ENCODE data around the gene SIX2.

Gene SIX2

DNA sequence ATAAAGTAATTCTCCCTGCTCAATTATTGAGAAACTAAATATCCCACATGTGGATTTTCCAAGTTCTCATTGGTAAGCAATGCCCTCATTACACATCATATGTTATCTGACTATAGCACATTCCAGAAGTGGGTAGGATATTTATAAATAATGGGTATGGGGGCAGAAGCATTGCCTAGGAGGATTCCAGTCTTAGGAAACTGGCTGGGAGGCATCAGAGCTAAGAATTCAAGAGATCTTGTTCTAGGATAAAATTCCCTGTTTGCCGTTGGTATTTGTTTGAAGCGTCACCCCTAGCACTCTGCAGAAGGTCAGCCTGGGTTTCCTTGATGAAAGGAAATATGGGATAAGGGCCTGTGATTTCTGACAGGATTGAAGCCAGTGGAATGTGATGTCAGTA lies 20.1 kb downstream of the SIX2 start:
- no peak overlapping the region for H3K27ac ChIP-seq
- DNase-seq (ENCODE audit: low spot score): no peak
- CTCF ChIA-PET: no interaction called here
- TF ChIP-seq, protein P1, sequence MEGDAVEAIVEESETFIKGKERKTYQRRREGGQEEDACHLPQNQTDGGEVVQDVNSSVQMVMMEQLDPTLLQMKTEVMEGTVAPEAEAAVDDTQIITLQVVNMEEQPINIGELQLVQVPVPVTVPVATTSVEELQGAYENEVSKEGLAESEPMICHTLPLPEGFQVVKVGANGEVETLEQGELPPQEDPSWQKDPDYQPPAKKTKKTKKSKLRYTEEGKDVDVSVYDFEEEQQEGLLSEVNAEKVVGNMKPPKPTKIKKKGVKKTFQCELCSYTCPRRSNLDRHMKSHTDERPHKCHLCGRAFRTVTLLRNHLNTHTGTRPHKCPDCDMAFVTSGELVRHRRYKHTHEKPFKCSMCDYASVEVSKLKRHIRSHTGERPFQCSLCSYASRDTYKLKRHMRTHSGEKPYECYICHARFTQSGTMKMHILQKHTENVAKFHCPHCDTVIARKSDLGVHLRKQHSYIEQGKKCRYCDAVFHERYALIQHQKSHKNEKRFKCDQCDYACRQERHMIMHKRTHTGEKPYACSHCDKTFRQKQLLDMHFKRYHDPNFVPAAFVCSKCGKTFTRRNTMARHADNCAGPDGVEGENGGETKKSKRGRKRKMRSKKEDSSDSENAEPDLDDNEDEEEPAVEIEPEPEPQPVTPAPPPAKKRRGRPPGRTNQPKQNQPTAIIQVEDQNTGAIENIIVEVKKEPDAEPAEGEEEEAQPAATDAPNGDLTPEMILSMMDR (conservative IDR thresholded peaks at IDR 0.05; ENCODE audit: low read depth): no peak
- POLR2A ChIA-PET (ENCODE audit: low non-redundant PET): no interaction called here

DNA sequence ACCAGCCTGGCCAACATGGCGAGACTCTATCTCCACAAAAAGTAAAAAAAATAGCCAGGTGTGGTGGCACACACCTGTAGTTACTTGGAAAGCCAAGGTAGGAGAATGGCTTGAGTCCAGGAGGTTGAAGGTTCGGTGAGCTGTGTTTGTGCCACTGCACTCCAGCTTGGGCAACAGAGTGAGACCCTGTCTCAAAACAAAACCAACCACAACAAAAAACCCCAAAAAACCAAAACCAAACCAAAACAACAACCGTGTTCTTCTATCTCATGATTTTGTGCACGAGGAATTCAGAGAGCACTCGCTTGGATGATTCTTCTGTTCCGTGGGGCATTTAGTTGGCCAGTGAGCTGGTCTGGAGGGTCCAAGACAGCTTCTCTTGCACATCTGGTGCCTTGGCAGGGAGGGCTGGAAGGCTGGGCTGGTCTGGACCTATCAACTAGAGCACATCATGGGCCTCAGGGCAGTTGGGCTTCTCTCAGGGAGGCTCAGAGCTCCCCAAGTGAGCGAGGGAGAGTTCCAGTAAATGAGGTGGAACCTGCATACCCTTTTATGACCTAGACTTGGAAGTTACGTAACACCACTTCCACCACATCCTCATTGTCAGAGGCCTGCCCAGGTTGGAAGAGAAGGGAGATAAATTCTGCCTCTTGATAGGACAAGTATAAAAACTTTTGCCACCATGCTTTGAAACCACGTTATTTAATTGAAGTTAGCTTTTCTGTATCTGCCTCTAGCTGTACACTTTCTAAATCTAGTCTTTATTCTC lies 25.2 kb downstream of the SIX2 start:
- POLR2A ChIA-PET (ENCODE audit: low non-redundant PET): no interaction called here
- DNase-seq (ENCODE audit: low spot score): no peak
- TF ChIP-seq, protein P1 (conservative IDR thresholded peaks at IDR 0.05; ENCODE audit: low read depth): no peak
- H3K27ac ChIP-seq: no peak overlapping the region
- CTCF ChIA-PET: interaction anchor here (0.6 to 2.0 kb wide), 4 partner anchors 10 to 510 kb away, joined by 3 to 5 read pairs (median 4); no protein-coding TSS in a partner anchor

DNA sequence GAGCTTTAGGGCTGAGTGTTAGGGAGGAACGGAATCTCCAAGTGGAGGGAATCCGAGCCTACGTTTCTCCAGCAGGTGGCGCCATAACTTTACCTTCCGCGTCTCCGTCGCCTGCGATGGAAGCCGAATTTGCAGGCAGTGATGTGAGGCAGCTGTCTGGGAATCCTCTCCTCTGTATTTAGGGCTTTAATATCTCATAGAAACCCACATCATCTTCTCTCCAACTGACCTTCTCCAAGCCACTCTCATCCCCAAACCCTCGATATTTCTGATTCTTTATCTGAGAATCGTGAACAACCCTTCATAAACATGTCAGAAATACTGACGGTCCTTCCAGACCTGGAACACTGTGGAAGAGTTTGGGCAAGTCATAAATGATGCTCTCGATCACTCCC lies 27.5 kb downstream of the SIX2 start:
- peak; percentile 72 for DNase-seq (ENCODE audit: low spot score)
- TF ChIP-seq, protein P1 (conservative IDR thresholded peaks at IDR 0.05; ENCODE audit: low read depth): peak; percentile 80
- POLR2A ChIA-PET (ENCODE audit: low non-redundant PET): no interaction called here
- H3K27ac ChIP-seq: no peak overlapping the region
- CTCF ChIA-PET: interaction anchor here (0.5 to 1.8 kb wide), 30 partner anchors 8 to 938 kb away, joined by 3 to 32 read pairs (median 4); partner anchors contain the start of gene SRBD1

DNA sequence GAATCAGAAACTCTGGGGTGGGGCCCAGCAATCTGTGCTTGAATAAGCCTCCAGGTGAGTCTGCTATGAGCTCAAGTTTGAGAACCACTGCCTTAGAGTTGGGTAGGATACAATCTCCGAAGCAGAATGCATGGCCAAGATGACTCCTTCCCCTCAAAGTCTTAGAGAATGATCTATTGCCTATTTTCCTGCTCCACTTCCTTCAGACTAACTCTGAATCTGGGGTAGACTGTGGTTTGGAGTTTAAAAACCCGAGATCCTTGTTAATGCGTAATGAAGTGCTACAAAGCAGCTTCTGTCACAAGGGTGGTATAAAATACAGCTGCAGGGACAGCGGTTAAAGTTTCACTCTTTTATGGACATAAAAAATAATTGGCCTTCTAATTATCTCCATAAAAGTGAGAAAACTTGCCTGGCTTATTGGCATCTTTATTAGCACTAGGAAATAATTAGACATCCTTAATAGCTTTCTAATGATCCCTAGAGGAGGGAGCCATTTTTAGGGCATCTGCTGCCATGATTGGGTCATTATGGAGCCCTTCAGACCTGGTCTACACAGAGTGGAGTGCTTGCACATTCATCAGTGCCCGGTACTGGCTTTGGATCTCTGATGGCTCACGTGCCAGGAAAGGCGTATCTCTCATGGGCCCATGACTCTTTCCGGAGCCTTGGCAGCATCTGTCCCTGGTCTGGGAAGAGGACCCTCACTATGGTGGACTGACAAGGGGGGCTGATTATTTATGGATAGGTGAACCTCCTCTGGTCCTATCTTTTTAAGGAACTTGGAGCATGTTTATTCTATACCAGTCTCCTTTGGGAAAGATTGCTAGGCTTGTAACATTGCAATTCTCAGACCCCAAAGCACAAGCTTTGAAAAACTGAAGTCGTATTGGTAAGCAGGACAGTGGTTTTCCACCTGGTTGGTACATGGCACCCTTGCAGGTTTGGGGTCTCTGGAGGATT lies 28.2 kb downstream of the SIX2 start:
- H3K27ac ChIP-seq: no peak overlapping the region
- CTCF ChIA-PET: interaction anchor here (0.5 to 1.8 kb wide), 26 partner anchors 8 to 937 kb away, joined by 3 to 32 read pairs (median 4); partner anchors contain the start of gene SRBD1
- TF ChIP-seq, protein P1 (conservative IDR thresholded peaks at IDR 0.05; ENCODE audit: low read depth): no peak
- POLR2A ChIA-PET (ENCODE audit: low non-redundant PET): no interaction called here
- no peak for DNase-seq (ENCODE audit: low spot score)

DNA sequence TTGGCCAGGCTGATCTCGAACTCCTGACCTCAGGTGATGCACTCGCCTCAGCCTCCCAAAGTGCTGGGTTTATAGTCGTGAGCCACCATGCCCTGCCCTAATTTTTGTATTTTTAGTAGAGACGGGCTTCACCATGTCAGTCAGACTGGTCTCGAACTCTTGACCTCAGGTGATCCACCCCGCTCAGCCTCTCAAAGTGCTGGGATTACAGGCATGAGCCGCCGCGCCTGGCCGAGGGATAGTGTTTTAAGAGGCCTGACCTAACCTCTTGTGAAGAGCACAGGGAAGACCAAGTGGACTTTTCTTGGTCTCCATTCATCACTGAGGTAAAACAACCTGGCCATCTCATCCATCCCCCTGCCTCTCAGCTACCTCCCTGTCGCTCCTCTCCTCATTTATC lies 29.7 kb downstream of the SIX2 start:
- TF ChIP-seq, protein P1 (conservative IDR thresholded peaks at IDR 0.05; ENCODE audit: low read depth): no peak
- ChIA-PET POLR2A (ENCODE audit: low non-redundant PET) (no interaction called here), CTCF (no interaction called here)
- no peak for DNase-seq (ENCODE audit: low spot score)
- H3K27ac ChIP-seq: no peak overlapping the region

Measured in RWPE1 (cell line).